Measurements from ENCODE around the gene SRRM2.

GRCh38 chr16:2736476-2737237 lies 15.8 kb upstream of the SRRM2 start:
- no peak for TF ChIP-seq POLR2AphosphoS5 (IDR thresholded peaks at IDR 0.05)
- TF ChIP-seq CTCF (IDR thresholded peaks at IDR 0.05) = no peak
- TF ChIP-seq EP300 (IDR thresholded peaks at IDR 0.05) = no peak
